Activated naive CD8-positive, alpha-beta T cell (primary cell): Measurements from ENCODE around the gene ENTREP1.
"Not testable (repeated sequence)": the region's sequence is repeated elsewhere in the genome, so short reads cannot be mapped to it uniquely, and the experiment has no call there.

ENCODE experiments used
- H3K27ac Mint-ChIP-seq: one replicate; pipeline ENCODE4 v1.8.0; 2021; ENCODE audit warnings: mixed read lengths
- H3K27me3 Mint-ChIP-seq: one replicate; pipeline ENCODE4 v1.8.0; 2021; ENCODE audit warnings: mixed read lengths
- H3K36me3 Mint-ChIP-seq: one replicate; pipeline ENCODE4 v1.8.0; 2021; ENCODE audit warnings: mixed read lengths
- H3K4me1 Mint-ChIP-seq: one replicate; pipeline ENCODE4 v1.8.0; 2021; ENCODE audit warnings: low read depth, mixed read lengths
- H3K4me3 Mint-ChIP-seq: one replicate; pipeline ENCODE4 v1.8.0; 2021; ENCODE audit warnings: mild to moderate bottlenecking, mixed read lengths
- H3K9me3 Mint-ChIP-seq: one replicate; pipeline ENCODE4 v1.8.0; 2021; ENCODE audit warnings: low read depth, mixed read lengths

The ENTREP1 gene

GRCh38 chr9:69430206-69430605, 105.2 kb downstream of the ENTREP1 start:
- H3K4me3 Mint-ChIP-seq, result no peak overlapping the region
- H3K36me3 Mint-ChIP-seq, result no peaks in the 10 kb centered on the region
- no peaks in the 10 kb centered on the region for H3K9me3 Mint-ChIP-seq
- H3K27me3 Mint-ChIP-seq, result peaks cover 3% of the 10 kb centered on the region
- H3K27ac Mint-ChIP-seq, result no peak overlapping the region
- H3K4me1 Mint-ChIP-seq, result no peaks in the 10 kb centered on the region

- no peak overlapping the region for H3K4me3 Mint-ChIP-seq
- H3K27me3 Mint-ChIP-seq, result peaks cover 3% of the 10 kb centered on the region
- H3K4me1 Mint-ChIP-seq, result no peaks in the 10 kb centered on the region
- no peak overlapping the region for H3K27ac Mint-ChIP-seq
- no peaks in the 10 kb centered on the region for H3K36me3 Mint-ChIP-seq
- H3K9me3 Mint-ChIP-seq, result no peaks in the 10 kb centered on the region
Observed at GRCh38 chr9:69431203-69431602, 106.2 kb downstream of the ENTREP1 start.

- Mint-ChIP-seq H3K4me3 (no peak overlapping the region), H3K27me3 (peaks cover 3% of the 10 kb centered on the region), H3K4me1 (no peaks in the 10 kb centered on the region), H3K36me3 (no peaks in the 10 kb centered on the region), H3K9me3 (no peaks in the 10 kb centered on the region), H3K27ac (no peak overlapping the region)
Observed at GRCh38 chr9:69431777-69432176, 106.8 kb downstream of the ENTREP1 start.

GRCh38 chr9:69432623-69433022, 107.6 kb downstream of the ENTREP1 start:
- Mint-ChIP-seq H3K36me3 (no peaks in the 10 kb centered on the region), H3K27ac (no peak overlapping the region), H3K4me3 (no peak overlapping the region), H3K27me3 (peaks cover 3% of the 10 kb centered on the region), H3K4me1 (no peaks in the 10 kb centered on the region), H3K9me3 (no peaks in the 10 kb centered on the region)

- H3K36me3 Mint-ChIP-seq, result no peaks in the 10 kb centered on the region
Observed at GRCh38 chr9:69433392-69433791, 108.4 kb downstream of the ENTREP1 start.

GRCh38 chr9:69433968-69434367, 109.0 kb downstream of the ENTREP1 start:
- Mint-ChIP-seq H3K27me3 (peaks cover 1% of the 10 kb centered on the region), H3K4me3 (no peak overlapping the region), H3K27ac (no peak overlapping the region), H3K4me1 (no peaks in the 10 kb centered on the region), H3K9me3 (no peaks in the 10 kb centered on the region), H3K36me3 (no peaks in the 10 kb centered on the region)

More at GRCh38 chr9:69433392-69433791, 108.4 kb downstream of the ENTREP1 start:
- no peaks in the 10 kb centered on the region for H3K4me1 Mint-ChIP-seq
- no peak overlapping the region for H3K27ac Mint-ChIP-seq
- H3K9me3 Mint-ChIP-seq, result no peaks in the 10 kb centered on the region
- H3K4me3 Mint-ChIP-seq, result no peak overlapping the region
- peaks cover 1% of the 10 kb centered on the region for H3K27me3 Mint-ChIP-seq

GRCh38 chr9:69439654-69440053, 114.6 kb downstream of the ENTREP1 start:
- H3K9me3 Mint-ChIP-seq, H3K4me1 Mint-ChIP-seq, H3K36me3 Mint-ChIP-seq, H3K27me3 Mint-ChIP-seq, H3K4me3 Mint-ChIP-seq, H3K27ac Mint-ChIP-seq: not testable (repeated sequence)

- not testable (repeated sequence) for H3K27ac Mint-ChIP-seq, H3K27me3 Mint-ChIP-seq, H3K4me3 Mint-ChIP-seq, H3K36me3 Mint-ChIP-seq, H3K4me1 Mint-ChIP-seq, H3K9me3 Mint-ChIP-seq
Observed at GRCh38 chr9:69440254-69440955, 115.4 kb downstream of the ENTREP1 start.
